ENCODE data around the gene PC.

GRCh38 chr11:66979336-66979980 lies 21.3 kb upstream of the PC start:
- no peak for TF ChIP-seq CTCF (IDR thresholded peaks at IDR 0.05)
- no peak for TF ChIP-seq POLR2A (IDR thresholded peaks at IDR 0.05)

Measured in heart left ventricle (tissue), 13 donors.